ENCODE results near the gene GNB4. TPM values are rescaled to one million over a fixed set of nuclear protein-coding genes. Genes with fewer than 3 reads are reported as not detected.

GNB4 gene
- total and polyA plus RNA-seq, 9 of the 15 experiments (the other 6 are each of a cell fraction or from before 2014, with no cell fraction given): 6.8 to 36.7 (median 21.4) TPM

GRCh38 chr3:179476215-179476614 is 24.9 kb upstream of the GNB4 start (continued):
- TF ChIP-seq NFRKB (IDR thresholded peaks at IDR 0.05; ENCODE audit: low read depth) (no peak), ID3 (CRISPR knock-in tag; IDR thresholded peaks at IDR 0.05) (no peak), ID3 (tag; IDR thresholded peaks at IDR 0.05) (no peak), POLR2H (tag; IDR thresholded peaks at IDR 0.05; ENCODE audit: low read depth) (no peak), TFAM (CRISPR knock-in tag; conservative IDR thresholded peaks at IDR 0.05) (no peak)

GRCh38 chr3:179474480-179474879 is 23.2 kb upstream of the GNB4 start:
- no peaks in the 10 kb centered on the region for H3K36me3 ChIP-seq (ENCODE audit: control insufficient read depth, insufficient read depth, low read length)
- H3K4me3 ChIP-seq: no peak overlapping the region
- no peak for TF ChIP-seq SMARCC2 (IDR thresholded peaks at IDR 0.05; ENCODE audit: low read depth)
- TF ChIP-seq HOXB6 (CRISPR knock-in tag; IDR thresholded peaks at IDR 0.05; ENCODE audit: borderline replicate concordance): no peak
- no peak for TF ChIP-seq PURB (CRISPR knock-in tag; IDR thresholded peaks at IDR 0.05; ENCODE audit: low read depth)
- TF ChIP-seq, protein P1, sequence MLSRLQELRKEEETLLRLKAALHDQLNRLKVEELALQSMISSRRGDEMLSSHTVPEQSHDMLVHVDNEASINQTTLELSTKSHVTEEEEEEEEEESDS (CRISPR knock-in tag; IDR thresholded peaks at IDR 0.05): no peak
- no peak for TF ChIP-seq ZNF347 (CRISPR knock-in tag; IDR thresholded peaks at IDR 0.05; ENCODE audit: low read depth)
- no peak for TF ChIP-seq E2F3 (CRISPR knock-in tag; IDR thresholded peaks at IDR 0.05)
- no peak for TF ChIP-seq CCNT2 (IDR thresholded peaks at IDR 0.05; ENCODE audit: borderline replicate concordance, extremely low read depth, insufficient read length, low read depth, low read length)
- no peak for TF ChIP-seq SMARCA4 (IDR thresholded peaks at IDR 0.05)
- no peaks in the 10 kb centered on the region for H3K9me3 ChIP-seq (replicated peaks; ENCODE audit: control insufficient read depth, insufficient read depth, low read depth, low read length)
- ChIA-PET CTCF (ENCODE audit: low intra/inter-chr PET ratio) (no interaction called here), POLR2A (interaction anchor here (0.6 to 1.8 kb wide), 2 partner anchors 12 to 41 kb away, joined by 3 read pairs; no protein-coding TSS in a partner anchor)
- H3K27me3 ChIP-seq (ENCODE audit: control insufficient read depth in 2 of 2, insufficient read depth in 2 of 2, low read length in 2 of 2): no peaks in the 10 kb centered on the region
- H3K9ac ChIP-seq (ENCODE audit: insufficient read depth in 1 of 2, low read depth in 2 of 2, low read length in 2 of 2): no peak overlapping the region
- FAIRE-seq (no peak), DNase-seq (ENCODE audit: extremely low read depth in 1 of 4, low spot score in 3 of 4) (no peak), ATAC-seq (no peak)
- H3K4me1 ChIP-seq (replicated peaks in 1 of 2; ENCODE audit: control insufficient read depth in 2 of 2, insufficient read depth in 2 of 2, low read length in 2 of 2): no peaks in the 10 kb centered on the region
- intact Hi-C loops (cut with micrococcal nuclease) (no loop called here), in situ Hi-C loops (cut with MboI) (no loop called here)
- H3K9me1 ChIP-seq (ENCODE audit: control insufficient read depth, insufficient read depth, low read length): no peaks in the 10 kb centered on the region
- no peak overlapping the region for H2AFZ ChIP-seq (ENCODE audit: low read depth, low read length)
- no peak overlapping the region for H3K4me2 ChIP-seq (ENCODE audit: insufficient read depth, low read length)
- no peaks in the 10 kb centered on the region for H4K20me1 ChIP-seq (replicated peaks; ENCODE audit: control insufficient read depth, insufficient read depth, low read length)
- no peaks in the 10 kb centered on the region for H3K79me2 ChIP-seq (ENCODE audit: control insufficient read depth, insufficient read depth, low read length)
- no peak overlapping the region for H3K27ac ChIP-seq (ENCODE audit: extremely low read depth, low read depth, low read length)
- BruUV-seq (replicated peaks): no TSS peak

Measured in K562 (cell line).